ENCODE results near the gene ITFG2.
"Not testable (repeated sequence)": the region's sequence is repeated elsewhere in the genome, so short reads cannot be mapped to it uniquely, and the experiment has no call there.

The ITFG2 gene

DNA sequence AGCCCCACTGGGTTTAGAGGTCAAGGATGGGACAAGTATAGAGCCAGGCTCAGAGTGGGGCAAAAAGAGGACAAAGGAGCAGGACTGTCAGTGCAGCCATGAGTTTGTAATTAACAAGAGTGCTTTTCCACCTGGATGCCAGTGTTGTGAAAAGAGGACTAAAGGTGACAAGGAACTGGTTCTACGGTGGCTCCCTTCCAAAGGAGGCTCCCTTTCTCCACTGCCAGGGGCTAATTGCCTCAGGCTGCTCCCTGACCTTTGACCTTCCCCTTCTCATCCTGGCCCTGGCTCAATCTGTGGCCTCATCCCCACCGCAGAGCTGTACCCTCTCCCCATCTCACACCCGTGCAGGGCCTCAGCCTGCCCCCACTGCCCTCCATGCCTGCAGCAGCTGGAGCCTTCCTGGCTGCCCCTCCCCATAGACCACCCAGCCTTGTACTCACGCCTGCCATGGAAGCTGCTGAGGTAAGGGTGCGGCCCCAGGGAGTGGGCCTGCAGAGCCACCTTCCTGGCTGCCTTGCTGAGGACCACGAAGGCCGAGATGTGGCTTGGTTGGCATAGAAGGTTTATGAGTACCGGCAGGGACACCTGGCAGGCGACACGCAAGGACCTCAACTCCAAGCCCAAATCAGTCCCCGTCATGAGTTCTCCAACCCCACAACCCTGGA, 42.5 kb upstream of the ITFG2 start:
- TF ChIP-seq, protein P1, sequence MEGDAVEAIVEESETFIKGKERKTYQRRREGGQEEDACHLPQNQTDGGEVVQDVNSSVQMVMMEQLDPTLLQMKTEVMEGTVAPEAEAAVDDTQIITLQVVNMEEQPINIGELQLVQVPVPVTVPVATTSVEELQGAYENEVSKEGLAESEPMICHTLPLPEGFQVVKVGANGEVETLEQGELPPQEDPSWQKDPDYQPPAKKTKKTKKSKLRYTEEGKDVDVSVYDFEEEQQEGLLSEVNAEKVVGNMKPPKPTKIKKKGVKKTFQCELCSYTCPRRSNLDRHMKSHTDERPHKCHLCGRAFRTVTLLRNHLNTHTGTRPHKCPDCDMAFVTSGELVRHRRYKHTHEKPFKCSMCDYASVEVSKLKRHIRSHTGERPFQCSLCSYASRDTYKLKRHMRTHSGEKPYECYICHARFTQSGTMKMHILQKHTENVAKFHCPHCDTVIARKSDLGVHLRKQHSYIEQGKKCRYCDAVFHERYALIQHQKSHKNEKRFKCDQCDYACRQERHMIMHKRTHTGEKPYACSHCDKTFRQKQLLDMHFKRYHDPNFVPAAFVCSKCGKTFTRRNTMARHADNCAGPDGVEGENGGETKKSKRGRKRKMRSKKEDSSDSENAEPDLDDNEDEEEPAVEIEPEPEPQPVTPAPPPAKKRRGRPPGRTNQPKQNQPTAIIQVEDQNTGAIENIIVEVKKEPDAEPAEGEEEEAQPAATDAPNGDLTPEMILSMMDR (IDR thresholded peaks at IDR 0.05; ENCODE audit: insufficient read depth, low read length, poor library complexity, severe bottlenecking) = no peak
- Histone ChIP-seq H3K27me3 (replicated peaks; ENCODE audit: control insufficient read depth, insufficient read depth, low read length) (peaks cover 4% of the 10 kb centered on the region; the same call in 1 of the 2 replicates), H3K36me3 (ENCODE audit: control insufficient read depth, insufficient read depth, low read length) (no peaks in the 10 kb centered on the region), H3K4me3 (replicated peaks; ENCODE audit: low read depth, low read length) (no peak overlapping the region)
- no peak for DNase-seq (ENCODE audit: extremely low read depth, insufficient read length)

DNA sequence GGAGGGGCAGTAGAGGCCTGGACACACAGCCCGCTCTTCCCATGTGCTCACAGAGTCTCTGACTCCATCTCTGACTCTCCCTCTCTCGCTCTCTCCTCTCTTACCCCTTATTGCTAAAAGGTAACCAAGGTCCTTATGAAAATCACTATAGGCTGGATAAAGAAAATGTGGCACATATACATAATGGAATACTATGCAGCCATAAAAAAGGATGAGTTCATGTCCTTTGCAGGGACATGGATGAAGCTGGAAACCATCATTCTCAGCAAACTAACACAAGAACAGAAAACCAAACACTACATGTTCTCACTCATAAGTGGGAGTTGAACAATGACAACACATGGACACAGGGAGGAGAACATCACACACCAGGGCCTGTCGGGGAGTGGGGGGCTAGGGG, 41.9 kb upstream of the ITFG2 start:
- not testable (repeated sequence) for H3K27me3 ChIP-seq (replicated peaks; ENCODE audit: control insufficient read depth, insufficient read depth, low read length); DNase-seq (ENCODE audit: extremely low read depth, insufficient read length); H3K4me3 ChIP-seq (replicated peaks; ENCODE audit: low read depth, low read length); H3K36me3 ChIP-seq (ENCODE audit: control insufficient read depth, insufficient read depth, low read length)

DNA sequence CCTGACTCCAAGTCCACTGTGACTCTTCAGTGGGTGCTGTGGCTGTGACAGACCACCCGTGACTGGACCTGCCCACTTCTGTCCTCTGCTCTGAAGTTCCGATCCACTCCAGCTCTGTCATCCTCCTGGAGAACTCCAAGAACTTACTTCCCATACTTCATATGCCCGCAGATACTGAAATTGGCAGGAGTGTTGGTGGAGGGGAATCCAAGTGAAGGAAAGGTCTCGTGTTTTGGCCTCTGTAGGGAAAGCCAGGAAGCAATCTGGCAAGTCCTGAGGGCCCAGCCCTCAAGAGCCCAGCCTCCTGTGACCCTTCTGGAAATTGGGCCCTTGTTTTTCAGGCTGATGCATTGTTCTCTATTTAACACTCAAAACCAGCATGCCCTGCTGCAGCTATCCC, 40.1 kb upstream of the ITFG2 start:
- Histone ChIP-seq H3K36me3 (ENCODE audit: control insufficient read depth, insufficient read depth, low read length) (no peaks in the 10 kb centered on the region), H3K27me3 (replicated peaks; ENCODE audit: control insufficient read depth, insufficient read depth, low read length) (0 out of 2 replicates have a peak, but pooled peaks cover 2% of the 10 kb centered on the region), H3K4me3 (replicated peaks; ENCODE audit: low read depth, low read length) (no peak overlapping the region)
- TF ChIP-seq, protein P1 (IDR thresholded peaks at IDR 0.05; ENCODE audit: insufficient read depth, low read length, poor library complexity, severe bottlenecking) = no peak
- no peak for DNase-seq (ENCODE audit: extremely low read depth, insufficient read length)

DNA sequence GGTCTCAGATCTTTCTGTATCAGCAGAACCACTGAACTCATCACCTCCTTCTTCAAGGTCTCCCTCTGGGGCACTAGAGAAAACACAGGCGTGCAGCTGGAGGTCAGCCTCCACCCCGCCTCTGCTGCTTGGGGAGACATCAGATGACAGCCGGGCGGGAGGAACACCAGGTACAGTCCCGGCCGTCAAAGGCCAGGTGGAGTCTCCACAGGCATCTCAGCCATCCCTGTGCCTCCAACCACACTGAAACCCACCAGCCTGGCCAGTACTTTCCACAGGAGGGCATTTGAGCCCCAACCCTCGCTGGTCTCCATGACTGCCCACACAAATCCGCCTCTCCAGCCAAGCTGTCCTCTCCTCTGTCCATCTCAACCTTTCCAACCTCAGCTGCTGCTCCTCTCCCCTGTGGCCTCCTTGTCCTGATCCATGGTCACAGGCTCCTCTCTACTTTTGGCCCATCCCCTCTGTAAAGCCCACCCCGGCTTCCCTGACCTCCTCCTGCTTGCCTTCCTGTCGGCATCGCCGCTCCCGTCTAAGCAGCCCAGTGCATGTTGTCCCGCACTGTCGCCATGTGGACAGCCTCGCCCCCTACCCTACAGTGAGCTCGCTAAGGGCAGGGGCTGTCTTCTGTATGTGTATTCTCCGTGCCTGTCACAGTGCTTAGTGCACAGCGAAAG, 39.1 kb upstream of the ITFG2 start:
- no peak for DNase-seq (ENCODE audit: extremely low read depth, insufficient read length)
- TF ChIP-seq, protein P1 (IDR thresholded peaks at IDR 0.05; ENCODE audit: insufficient read depth, low read length, poor library complexity, severe bottlenecking) = no peak
- H3K4me3 ChIP-seq (replicated peaks; ENCODE audit: low read depth, low read length) = no peak overlapping the region
- no peaks in the 10 kb centered on the region for H3K36me3 ChIP-seq (ENCODE audit: control insufficient read depth, insufficient read depth, low read length)
- H3K27me3 ChIP-seq (replicated peaks; ENCODE audit: control insufficient read depth, insufficient read depth, low read length) = 0 out of 2 replicates have a peak, but pooled peaks cover 2% of the 10 kb centered on the region

DNA sequence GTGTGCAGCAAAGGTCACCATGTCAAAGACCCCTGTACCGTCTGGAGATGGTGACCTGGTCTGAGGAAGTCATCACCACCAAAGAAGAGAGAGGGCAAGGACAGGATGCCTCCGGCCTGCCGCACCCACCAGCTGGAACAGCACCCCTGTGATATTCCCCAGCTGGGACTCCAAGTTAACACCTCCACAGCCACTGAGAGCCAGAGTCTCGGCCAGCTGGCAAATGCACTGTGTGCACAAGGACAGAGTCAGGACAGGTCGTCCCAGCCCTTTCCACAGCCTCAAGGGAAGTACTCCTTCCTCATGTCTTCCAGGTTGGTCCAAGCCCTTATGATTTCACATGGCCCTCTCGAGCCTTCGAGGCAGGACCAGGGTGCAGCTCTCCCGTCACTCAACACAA, 37.0 kb upstream of the ITFG2 start:
- DNase-seq (ENCODE audit: extremely low read depth, insufficient read length) = no peak
- H3K27me3 ChIP-seq (replicated peaks; ENCODE audit: control insufficient read depth, insufficient read depth, low read length) = 0 out of 2 replicates have a peak, but pooled peaks cover 2% of the 10 kb centered on the region
- no peaks in the 10 kb centered on the region for H3K36me3 ChIP-seq (ENCODE audit: control insufficient read depth, insufficient read depth, low read length)
- H3K4me3 ChIP-seq (replicated peaks; ENCODE audit: low read depth, low read length) = no peak overlapping the region
- TF ChIP-seq, protein P1 (IDR thresholded peaks at IDR 0.05; ENCODE audit: insufficient read depth, low read length, poor library complexity, severe bottlenecking) = no peak

DNA sequence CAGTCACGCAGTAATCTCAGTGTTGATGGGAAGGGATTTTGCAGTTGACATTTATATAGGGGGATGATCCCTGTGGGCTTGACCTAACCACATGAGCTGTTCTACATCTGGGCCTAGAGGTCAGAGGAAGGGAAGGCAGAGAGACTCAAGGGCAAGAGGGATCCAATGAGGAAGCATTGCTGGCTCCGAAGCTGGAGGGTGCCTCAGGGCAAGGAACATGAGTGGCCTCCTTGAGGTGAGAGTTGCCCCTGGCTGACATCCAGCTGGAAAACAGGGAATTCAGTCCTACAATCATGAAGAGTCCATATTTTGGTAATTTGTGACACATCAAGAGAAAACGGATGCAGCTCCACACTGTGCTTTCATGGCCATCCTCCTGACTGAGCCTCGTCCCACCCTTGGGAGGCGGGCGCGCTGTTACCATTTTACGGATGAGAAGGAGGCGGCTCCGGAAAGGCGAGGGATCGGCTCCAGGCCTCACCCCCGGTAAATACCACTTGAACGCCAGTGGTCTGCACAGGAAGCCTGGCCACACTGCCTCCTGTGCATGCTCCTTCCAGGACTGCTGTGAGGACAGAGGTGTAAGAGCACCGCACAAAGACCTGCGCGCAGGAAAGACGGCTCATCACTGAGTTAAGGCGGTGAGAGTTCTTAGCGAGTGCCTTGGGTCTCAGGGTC, 36.2 kb upstream of the ITFG2 start:
- TF ChIP-seq, protein P1 (IDR thresholded peaks at IDR 0.05; ENCODE audit: insufficient read depth, low read length, poor library complexity, severe bottlenecking) = no peak
- Histone ChIP-seq H3K36me3 (ENCODE audit: control insufficient read depth, insufficient read depth, low read length) (no peaks in the 10 kb centered on the region), H3K27me3 (replicated peaks; ENCODE audit: control insufficient read depth, insufficient read depth, low read length) (0 out of 2 replicates have a peak, but pooled peaks cover 2% of the 10 kb centered on the region), H3K4me3 (replicated peaks; ENCODE audit: low read depth, low read length) (no peak overlapping the region)
- no peak for DNase-seq (ENCODE audit: extremely low read depth, insufficient read length)
